Measurements from ENCODE around the gene CYFIP1.
"Not testable (repeated sequence)": the region's sequence is repeated elsewhere in the genome, so short reads cannot be mapped to it uniquely, and the experiment has no call there.

CYFIP1 gene

DNA sequence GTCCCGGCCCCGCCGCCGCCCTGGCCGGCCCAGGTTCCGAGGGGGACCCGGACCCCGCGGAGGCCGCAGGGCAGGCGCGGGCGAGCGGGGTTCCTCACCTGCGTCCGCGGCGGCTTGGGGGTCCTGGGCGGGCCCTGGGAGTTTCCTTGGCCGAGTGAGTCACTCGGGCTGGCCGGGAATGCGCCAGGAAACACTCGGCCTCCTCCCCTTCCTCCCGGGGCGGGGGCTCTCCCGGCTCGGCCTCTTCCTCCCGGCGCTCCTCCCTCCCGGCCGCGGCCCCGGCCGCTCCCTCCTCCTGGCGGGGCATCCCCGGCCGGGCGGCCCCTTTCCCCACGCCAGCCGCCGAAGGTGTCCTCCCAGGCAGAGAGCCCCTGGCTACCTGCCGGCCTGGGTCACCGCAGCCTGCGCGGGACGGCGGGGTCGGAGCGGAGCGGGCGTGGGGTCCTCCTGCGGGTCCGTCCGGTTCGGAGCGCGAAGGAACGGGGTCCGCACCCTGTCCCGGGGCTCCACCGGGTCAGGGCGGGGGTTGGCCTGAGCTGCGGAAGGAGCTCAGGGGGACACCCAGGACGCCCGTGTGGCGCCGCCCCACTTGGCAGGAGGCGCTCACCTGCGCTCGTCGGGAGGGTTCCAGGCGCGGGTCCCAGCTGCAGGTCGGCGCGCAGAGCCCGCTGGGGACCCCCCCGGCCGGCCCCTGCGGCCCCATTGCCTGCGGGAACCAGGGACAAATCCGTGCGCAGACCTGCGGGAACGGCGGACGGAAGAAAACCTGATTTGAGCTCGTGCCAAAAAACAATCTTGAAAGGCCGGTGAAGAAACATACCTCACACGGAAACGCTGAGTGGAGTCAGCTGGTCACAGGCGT is at the start of gene CYFIP1:
Gene CYFIP1, minus strand, starts transcription at position 180 of the 862 bp plus-strand sequence. CDS start 33,083 bp downstream, outside the sequence.
- peak within 1 kb of the TSS; percentile 84 for H3K4me3 ChIP-seq (ENCODE audit: low read depth, low read length)
- DNase-seq (ENCODE audit: low read depth) = peak; percentile 73
- TF ChIP-seq, protein P1, sequence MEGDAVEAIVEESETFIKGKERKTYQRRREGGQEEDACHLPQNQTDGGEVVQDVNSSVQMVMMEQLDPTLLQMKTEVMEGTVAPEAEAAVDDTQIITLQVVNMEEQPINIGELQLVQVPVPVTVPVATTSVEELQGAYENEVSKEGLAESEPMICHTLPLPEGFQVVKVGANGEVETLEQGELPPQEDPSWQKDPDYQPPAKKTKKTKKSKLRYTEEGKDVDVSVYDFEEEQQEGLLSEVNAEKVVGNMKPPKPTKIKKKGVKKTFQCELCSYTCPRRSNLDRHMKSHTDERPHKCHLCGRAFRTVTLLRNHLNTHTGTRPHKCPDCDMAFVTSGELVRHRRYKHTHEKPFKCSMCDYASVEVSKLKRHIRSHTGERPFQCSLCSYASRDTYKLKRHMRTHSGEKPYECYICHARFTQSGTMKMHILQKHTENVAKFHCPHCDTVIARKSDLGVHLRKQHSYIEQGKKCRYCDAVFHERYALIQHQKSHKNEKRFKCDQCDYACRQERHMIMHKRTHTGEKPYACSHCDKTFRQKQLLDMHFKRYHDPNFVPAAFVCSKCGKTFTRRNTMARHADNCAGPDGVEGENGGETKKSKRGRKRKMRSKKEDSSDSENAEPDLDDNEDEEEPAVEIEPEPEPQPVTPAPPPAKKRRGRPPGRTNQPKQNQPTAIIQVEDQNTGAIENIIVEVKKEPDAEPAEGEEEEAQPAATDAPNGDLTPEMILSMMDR (IDR thresholded peaks at IDR 0.05; ENCODE audit: low read depth, low read length) = no peak
- no peak for TF ChIP-seq POLR2A (IDR thresholded peaks at IDR 0.05; ENCODE audit: extremely low read depth, insufficient read length)
- TF ChIP-seq, protein P2, sequence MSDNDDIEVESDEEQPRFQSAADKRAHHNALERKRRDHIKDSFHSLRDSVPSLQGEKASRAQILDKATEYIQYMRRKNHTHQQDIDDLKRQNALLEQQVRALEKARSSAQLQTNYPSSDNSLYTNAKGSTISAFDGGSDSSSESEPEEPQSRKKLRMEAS (IDR thresholded peaks at IDR 0.05; ENCODE audit: low read depth, low read length) = no peak
- TF ChIP-seq MYC (IDR thresholded peaks at IDR 0.05; ENCODE audit: low read depth, low read length) = no peak

DNA sequence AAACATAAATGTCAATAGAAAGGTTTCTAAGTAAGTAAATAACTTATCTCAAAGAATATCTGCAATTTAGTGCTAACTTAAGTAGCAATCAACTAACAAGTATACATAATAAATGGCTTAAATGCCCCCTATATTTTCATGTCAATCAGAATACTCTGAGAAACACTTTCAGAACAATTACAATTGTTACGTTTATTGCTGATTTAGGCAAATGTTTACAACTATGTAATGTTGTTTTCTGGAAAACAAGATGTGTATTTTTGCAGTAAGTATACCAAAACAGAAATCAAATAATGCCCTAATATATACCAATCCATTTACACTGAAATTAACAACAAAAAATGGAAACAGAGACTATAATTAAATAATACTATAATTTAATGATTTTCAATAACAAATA is 46.0 kb upstream of the CYFIP1 start:
- no peak for DNase-seq (ENCODE audit: low read depth)
- no peak overlapping the region for H3K4me3 ChIP-seq (ENCODE audit: low read depth, low read length)
- TF ChIP-seq MYC (IDR thresholded peaks at IDR 0.05; ENCODE audit: low read depth, low read length) (no peak), POLR2A (IDR thresholded peaks at IDR 0.05; ENCODE audit: extremely low read depth, insufficient read length) (no peak)
- TF ChIP-seq, protein P1 (IDR thresholded peaks at IDR 0.05; ENCODE audit: low read depth, low read length) = no peak
- TF ChIP-seq, protein P2 (IDR thresholded peaks at IDR 0.05; ENCODE audit: low read depth, low read length) = no peak

DNA sequence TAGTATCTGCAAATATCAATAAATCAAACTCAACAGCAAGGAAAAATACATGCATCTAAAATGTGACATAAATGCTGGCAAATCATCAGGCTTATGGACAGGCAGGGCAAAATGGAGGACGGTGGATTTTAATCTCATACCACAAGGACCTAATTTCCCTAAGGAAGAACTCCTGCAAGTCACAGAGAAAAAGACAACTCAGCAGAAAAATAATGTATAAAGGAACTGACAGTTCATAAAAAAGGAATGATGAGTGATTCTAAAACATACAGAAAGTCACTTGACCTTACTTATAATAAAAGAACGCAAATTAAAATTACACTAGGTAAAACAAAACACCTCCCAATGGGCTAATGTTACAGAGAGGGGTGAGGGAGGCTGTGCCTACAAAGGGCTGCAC is 42.0 kb upstream of the CYFIP1 start:
- TF ChIP-seq POLR2A (IDR thresholded peaks at IDR 0.05; ENCODE audit: extremely low read depth, insufficient read length) = no peak
- TF ChIP-seq MYC (IDR thresholded peaks at IDR 0.05; ENCODE audit: low read depth, low read length) = no peak
- TF ChIP-seq, protein P2 (IDR thresholded peaks at IDR 0.05; ENCODE audit: low read depth, low read length) = no peak
- TF ChIP-seq, protein P1 (IDR thresholded peaks at IDR 0.05; ENCODE audit: low read depth, low read length) = no peak
- H3K4me3 ChIP-seq (ENCODE audit: low read depth, low read length) = no peak overlapping the region
- no peak for DNase-seq (ENCODE audit: low read depth)

DNA sequence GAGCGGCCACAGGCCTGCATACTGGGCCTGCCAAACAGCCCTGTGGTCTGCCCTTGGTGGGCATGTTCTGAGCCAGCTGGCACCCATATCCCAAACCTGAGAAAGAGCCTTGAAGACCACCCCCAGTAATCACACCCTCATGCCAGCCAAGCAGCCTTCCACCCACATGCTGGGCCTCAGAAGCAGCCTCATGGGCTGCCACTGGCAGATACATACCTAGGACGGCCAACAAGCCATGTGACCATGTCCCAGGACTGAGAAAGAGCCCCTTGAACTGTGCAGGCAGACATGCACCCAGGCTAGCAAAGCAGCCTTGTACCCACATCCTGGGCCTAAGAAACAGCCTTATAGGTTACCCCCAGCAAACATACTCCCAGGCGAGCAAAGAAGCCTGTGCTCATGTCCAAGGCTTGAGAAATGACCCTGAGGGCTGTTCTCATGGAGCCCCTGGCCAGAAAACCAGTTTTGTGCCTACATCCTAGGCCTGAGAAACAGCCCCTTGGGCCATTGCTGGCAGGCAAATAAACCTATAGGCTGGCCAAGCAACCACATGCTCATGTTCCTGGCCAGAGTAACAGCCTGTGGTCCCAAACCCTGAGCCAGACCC is 34.3 kb upstream of the CYFIP1 start:
- no peak for TF ChIP-seq POLR2A (IDR thresholded peaks at IDR 0.05; ENCODE audit: extremely low read depth, insufficient read length)
- TF ChIP-seq MYC (IDR thresholded peaks at IDR 0.05; ENCODE audit: low read depth, low read length) = no peak
- TF ChIP-seq, protein P1 (IDR thresholded peaks at IDR 0.05; ENCODE audit: low read depth, low read length) = no peak
- TF ChIP-seq, protein P2 (IDR thresholded peaks at IDR 0.05; ENCODE audit: low read depth, low read length) = no peak
- H3K4me3 ChIP-seq (ENCODE audit: low read depth, low read length) = no peak overlapping the region
- DNase-seq (ENCODE audit: low read depth) = no peak

DNA sequence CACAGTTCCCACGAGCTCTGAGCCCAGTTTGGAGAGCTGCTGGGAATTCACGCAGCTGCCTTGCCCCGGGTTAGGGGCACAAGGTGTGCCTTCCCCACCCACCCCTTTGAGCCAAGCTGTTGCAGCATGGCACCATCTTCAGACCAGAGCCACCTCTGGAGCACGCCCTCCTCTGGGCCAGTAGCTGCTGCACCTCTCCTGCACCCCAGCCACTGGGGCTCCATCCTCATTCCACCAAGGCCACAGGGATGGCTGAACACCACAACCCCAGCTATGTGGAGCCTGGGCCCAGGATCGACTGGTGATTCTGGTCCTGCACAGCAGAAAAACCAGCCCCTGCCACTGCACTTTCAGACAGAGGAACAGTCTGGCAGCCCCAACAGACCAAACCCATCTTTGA is 33.5 kb upstream of the CYFIP1 start:
- H3K4me3 ChIP-seq (ENCODE audit: low read depth, low read length) = no peak overlapping the region
- DNase-seq (ENCODE audit: low read depth) = no peak
- no peak for TF ChIP-seq MYC (IDR thresholded peaks at IDR 0.05; ENCODE audit: low read depth, low read length)
- no peak for TF ChIP-seq POLR2A (IDR thresholded peaks at IDR 0.05; ENCODE audit: extremely low read depth, insufficient read length)
- TF ChIP-seq, protein P2 (IDR thresholded peaks at IDR 0.05; ENCODE audit: low read depth, low read length) = no peak
- TF ChIP-seq, protein P1 (IDR thresholded peaks at IDR 0.05; ENCODE audit: low read depth, low read length) = no peak

DNA sequence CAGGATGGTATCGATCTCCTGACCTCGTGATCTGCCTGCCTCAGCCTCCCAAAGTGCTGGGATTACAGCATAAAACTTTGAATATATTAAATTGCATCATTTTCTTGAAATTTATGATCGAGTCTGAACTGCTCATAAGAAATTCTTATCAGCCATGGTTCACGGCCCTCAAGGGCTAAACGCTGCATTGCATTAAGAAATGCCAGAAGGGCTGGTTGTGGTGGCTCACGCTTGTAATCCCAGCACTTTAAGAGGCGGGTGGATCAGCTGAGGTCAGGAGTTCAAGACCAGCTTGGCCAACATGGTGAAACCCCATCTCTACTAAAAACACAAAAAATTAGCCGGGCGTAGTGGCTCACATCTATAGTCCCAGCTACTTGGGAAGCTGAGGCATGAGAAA is 32.4 kb upstream of the CYFIP1 start:
- H3K4me3 ChIP-seq (ENCODE audit: low read depth, low read length); DNase-seq (ENCODE audit: low read depth): not testable (repeated sequence)

All from NB4 (cell line).